GM18502 (cell line): ENCODE results near the gene SCUBE1.

ENCODE experiments used
- ATAC-seq: cut with Tn5 transposase; IDR thresholded peaks from one replicate; pipeline ENCODE4 v1.9.1; 2021; ENCODE audit warnings: mild to moderate bottlenecking; ENCODE audit not compliant: unreplicated experiment, poor library complexity

Gene SCUBE1

GRCh38 chr22:43228330-43228729 is 114.8 kb downstream of the SCUBE1 start:
- no peak for ATAC-seq

GRCh38 chr22:43227239-43227630 is 115.9 kb downstream of the SCUBE1 start:
- no peak for ATAC-seq

GRCh38 chr22:43226377-43227238 is 116.6 kb downstream of the SCUBE1 start:
- no peak for ATAC-seq

DNA sequence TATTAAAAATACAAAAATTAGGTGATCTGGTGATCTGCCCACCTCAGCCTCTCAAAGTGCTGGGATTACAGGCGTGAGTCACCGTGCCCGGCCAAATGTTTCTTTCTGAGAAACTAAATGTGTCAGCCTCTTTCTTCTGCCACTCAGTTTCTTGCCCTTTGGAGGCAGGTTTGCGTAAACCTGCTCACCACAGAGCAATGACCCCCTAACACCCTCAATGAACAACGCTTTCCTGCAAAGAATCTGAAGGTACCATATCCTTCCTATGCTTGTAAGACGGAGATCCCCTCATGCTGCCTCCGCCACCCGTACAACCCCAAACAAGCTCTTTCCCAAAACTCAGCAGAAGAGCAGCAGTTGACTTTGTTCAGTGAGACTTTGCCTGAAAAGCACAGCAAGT is 117.6 kb downstream of the SCUBE1 start:
- no peak for ATAC-seq

- ATAC-seq: no peak
Measured at GRCh38 chr22:43222987-43223386, 120.2 kb downstream of the SCUBE1 start.

DNA sequence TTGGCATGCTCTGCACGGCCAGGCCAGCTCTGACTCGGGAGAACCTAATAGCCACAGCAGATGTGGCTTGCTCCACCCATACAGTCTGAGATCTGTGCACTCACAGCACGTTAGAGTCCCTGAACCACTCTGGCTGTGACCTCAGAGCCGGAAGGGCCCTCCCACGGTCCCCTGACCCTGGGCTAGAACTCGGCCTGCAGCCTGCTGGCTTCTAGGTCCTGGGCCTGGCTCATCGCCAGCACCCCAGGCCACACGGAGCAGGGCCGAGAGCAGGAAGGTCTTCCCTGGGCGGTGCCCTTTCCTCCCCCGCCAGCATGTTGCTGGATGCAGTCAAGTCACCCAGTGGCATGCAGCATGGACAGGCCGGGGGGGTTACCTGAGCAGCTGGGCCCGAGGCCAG is 120.9 kb downstream of the SCUBE1 start:
- ATAC-seq: no peak

GRCh38 chr22:43220625-43221380 is 122.4 kb downstream of the SCUBE1 start:
- no peak for ATAC-seq

GRCh38 chr22:43218786-43219185 is 124.4 kb downstream of the SCUBE1 start:
- ATAC-seq: no peak

- ATAC-seq: no peak
Measured at GRCh38 chr22:43217285-43218030, 125.7 kb downstream of the SCUBE1 start.

DNA sequence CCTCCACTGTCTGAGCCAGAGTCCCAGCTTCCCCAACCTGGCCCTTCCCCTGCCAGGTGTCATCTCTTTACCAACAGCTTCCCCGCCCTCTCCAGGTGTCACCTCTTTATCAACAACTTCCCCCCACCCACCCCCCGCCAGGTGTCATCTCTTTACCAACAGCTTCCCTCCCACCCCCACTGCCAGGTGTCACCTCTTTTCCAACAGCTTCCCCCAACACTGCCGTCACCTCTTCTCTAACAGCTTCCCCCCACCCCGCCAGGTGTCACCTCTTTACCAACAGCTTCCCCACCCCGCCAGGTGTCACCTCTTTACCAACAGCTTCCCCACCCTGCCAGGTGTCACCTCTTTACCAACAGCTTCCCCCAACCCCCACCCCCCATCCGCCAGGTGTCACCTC is 126.4 kb downstream of the SCUBE1 start:
- ATAC-seq: no peak

GRCh38 chr22:43213962-43214361 is 129.2 kb downstream of the SCUBE1 start:
- ATAC-seq: no peak

DNA sequence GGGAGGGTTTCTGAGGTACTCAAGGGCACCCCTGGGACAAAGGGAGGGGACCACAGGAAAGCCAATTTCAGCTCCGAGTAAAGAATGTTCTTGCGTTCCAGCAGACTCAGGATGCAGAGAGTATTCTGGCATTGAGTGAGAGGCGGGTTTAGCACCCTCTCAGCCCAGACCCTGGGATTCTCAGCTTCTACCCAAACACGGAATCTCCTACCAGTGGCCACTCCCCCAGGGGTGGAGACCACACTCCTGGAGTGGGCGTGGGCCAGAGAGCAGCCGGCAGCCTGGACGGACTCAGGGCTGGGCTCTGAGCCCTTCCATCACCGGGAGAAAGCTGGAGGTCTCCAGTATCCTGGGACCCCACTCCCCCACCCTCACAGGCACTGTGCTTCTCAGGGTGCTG is 130.1 kb downstream of the SCUBE1 start:
- ATAC-seq: no peak

DNA sequence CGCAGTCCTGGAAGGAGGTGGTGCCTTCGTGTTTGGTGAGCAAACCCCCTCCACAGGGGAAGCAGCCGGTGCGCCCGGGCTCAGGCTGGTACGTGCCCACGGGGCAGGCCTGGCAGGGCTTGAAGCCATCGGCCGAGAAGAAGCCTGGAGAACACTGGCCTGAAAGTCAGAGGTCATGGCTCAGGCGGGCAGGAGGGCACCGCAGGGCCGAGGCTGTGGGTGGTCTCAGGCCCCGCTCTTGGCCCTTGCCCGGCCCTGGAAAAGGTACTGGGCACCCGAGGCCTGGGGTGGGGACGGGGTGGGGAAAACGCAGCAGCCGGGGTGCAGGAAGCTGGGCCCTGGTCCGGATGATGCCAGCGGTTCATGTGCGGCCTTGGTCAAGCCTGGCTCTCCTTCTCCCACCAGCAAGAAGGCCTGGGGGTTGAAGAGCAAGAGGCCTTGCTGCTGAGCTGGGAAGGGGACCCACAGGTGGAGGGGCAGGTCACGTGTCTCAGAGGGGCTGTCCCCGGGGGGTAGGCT is 130.7 kb downstream of the SCUBE1 start:
- ATAC-seq: no peak

DNA sequence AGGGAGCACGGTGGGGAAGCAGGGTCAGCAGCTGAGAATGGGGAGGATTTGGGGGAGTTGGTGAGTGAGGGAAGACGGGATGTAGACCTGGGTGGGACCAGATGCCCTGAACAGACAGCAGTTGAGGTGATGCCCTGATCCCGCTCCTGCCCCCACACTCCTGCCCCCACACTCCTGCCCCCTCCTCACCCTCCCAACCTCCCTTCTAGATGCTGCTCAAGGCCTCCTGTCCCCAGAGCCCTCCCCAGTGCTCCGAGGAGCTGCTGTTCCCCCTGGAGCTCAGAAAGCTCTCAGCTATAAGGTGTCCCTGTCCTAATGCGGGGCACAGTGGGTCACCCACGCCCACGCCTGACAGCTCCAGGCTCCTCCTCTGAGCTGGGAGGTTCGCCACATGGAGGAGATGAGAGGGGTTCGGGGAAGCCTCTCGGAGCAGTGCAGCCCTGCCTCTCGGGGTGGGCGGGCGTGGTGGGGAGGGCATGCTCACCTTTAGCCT is 131.2 kb downstream of the SCUBE1 start:
- ATAC-seq: no peak

- no peak for ATAC-seq
Measured at GRCh38 chr22:43210631-43211515, 132.3 kb downstream of the SCUBE1 start.

GRCh38 chr22:43209971-43210370 is 133.2 kb downstream of the SCUBE1 start:
- no peak for ATAC-seq

- ATAC-seq: no peak
Measured at GRCh38 chr22:43209523-43209890, 133.7 kb downstream of the SCUBE1 start.

GRCh38 chr22:43208703-43209522 is 134.3 kb downstream of the SCUBE1 start:
- no peak for ATAC-seq
